DOHH2 (cell line): Measurements from ENCODE around the gene LYPD1.

Experiments used
- H3F3A ChIP-seq: fragments of 200-600 bp; sonication (generic), shearing (Covaris generic); 2 replicates; pipeline ENCODE4 v1.6.0; 2016; ENCODE audit warnings: antibody characterized with exemption, mild to moderate bottlenecking; ENCODE audit not compliant: control insufficient read depth, insufficient read depth
- H3K27ac ChIP-seq: fragments of 200-600 bp; sonication (generic); 2 replicates; pipeline ENCODE4 v1.5.1; 2014; ENCODE audit warnings: low read depth, mild to moderate bottlenecking, low read length, moderate library complexity
- H3K27me3 ChIP-seq: fragments of 200-600 bp; sonication (generic); 2 replicates; pipeline ENCODE4 v1.6.1; 2014; ENCODE audit warnings: mild to moderate bottlenecking, low read length, mixed read lengths; ENCODE audit not compliant: control insufficient read depth
- H3K36me3 ChIP-seq: fragments of 200-600 bp; sonication (generic); 2 replicates; pipeline ENCODE4 v1.6.1; 2014; ENCODE audit warnings: mild to moderate bottlenecking, low read length, moderate library complexity, mixed read lengths; ENCODE audit not compliant: control insufficient read depth
- H3K4me1 ChIP-seq: fragments of 200-600 bp; sonication (generic); 2 replicates; pipeline ENCODE4 v1.6.1; 2014; ENCODE audit warnings: mild to moderate bottlenecking, low read length, mixed read lengths; ENCODE audit not compliant: control insufficient read depth
- H3K4me2 ChIP-seq: fragments of 200-600 bp; sonication (generic); 2 replicates; pipeline ENCODE4 v1.6.0; 2014; ENCODE audit warnings: mild to moderate bottlenecking, low read length, moderate library complexity
- H3K4me3 ChIP-seq: fragments of 200-600 bp; sonication (generic); 2 replicates; pipeline ENCODE4 v1.5.1; 2014; ENCODE audit warnings: mild to moderate bottlenecking, low read length, mixed read lengths
- H3K79me2 ChIP-seq: fragments of 200-600 bp; sonication (generic); 2 replicates; pipeline ENCODE4 v1.6.1; 2014; ENCODE audit warnings: mild to moderate bottlenecking, low read length, mixed read lengths; ENCODE audit not compliant: control insufficient read depth
- H3K9me2 ChIP-seq: fragments of 200-600 bp; sonication (generic); replicated peaks from 2 replicates; pipeline ENCODE4 v1.6.1; 2014; ENCODE audit warnings: mild to moderate bottlenecking, low read length, mixed read lengths; ENCODE audit not compliant: control insufficient read depth
- H3K9me3 ChIP-seq: fragments of 200-600 bp; sonication (generic); 2 replicates; pipeline ENCODE4 v1.6.1; 2014; ENCODE audit warnings: antibody characterized with exemption, low read length, mixed read lengths; ENCODE audit not compliant: control insufficient read depth, insufficient read depth
- H4K20me1 ChIP-seq: fragments of 200-600 bp; sonication (generic); 2 replicates; pipeline ENCODE4 v1.6.0; 2014; ENCODE audit warnings: low read depth, mild to moderate bottlenecking, antibody characterized with exemption, low read length, moderate library complexity; ENCODE audit not compliant: control insufficient read depth, insufficient read depth
- CTCF ChIP-seq: fragments of 200-600 bp; sonication (generic); IDR thresholded peaks from one replicate; pipeline ENCODE4 v1.5.1; 2014; ENCODE audit warnings: antibody characterized with exemption, mild to moderate bottlenecking, low read depth, low read length; ENCODE audit not compliant: poor library complexity, severe bottlenecking
- EZH2phosphoT487 ChIP-seq: fragments of 200-600 bp; sonication (generic); IDR thresholded peaks from 2 replicates; pipeline ENCODE4 v1.6.1; 2017; ENCODE audit warnings: borderline replicate concordance, mild to moderate bottlenecking, antibody characterized with exemption, low read length, moderate library complexity, mixed read lengths

Gene LYPD1

DNA sequence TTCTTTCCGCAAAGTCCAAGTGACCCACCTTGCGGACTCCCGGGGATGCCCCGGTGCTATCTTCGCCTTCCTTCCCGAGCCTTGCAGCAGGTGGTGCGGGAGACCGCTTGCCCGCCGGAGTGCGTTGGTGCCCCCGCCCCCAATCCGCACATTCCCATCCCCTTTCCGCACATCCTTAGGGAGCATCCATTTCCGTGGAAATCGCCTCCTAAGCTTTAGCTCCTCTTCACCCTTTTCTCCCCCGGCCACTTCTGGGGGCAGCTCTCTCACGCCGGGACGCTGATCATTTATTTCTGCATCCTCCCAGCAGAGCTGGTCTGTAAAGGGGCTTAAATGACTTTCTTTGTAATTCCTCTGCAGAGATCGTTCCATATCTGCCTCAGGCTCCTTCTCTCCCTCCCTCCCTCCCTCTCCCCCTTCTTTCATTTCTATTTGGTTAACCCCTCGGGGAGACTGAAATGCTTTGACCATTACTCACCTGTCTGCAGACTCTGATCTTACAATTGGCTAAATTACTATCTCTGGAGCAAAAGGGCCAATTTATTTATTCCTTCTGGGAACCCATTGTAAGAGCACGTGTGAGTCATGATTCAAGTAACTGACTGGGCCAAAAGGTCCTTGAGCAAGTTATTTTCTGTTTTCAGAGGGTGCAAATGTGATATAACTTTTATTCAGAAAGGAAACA is 1.3 kb upstream of the LYPD1 start:
- H3K27ac ChIP-seq = no peak overlapping the region
- no peaks in the 10 kb centered on the region for H3F3A ChIP-seq
- no peak for TF ChIP-seq EZH2phosphoT487
- TF ChIP-seq CTCF = no peak
- H3K27me3 ChIP-seq = no peaks in the 10 kb centered on the region
- peaks cover 5% of the 10 kb centered on the region; the same call in 1 of the 2 replicates for H3K9me3 ChIP-seq
- no peak overlapping the region for H3K4me2 ChIP-seq
- H3K4me3 ChIP-seq = no peak overlapping the region
- H4K20me1 ChIP-seq = no peaks in the 10 kb centered on the region
- H3K4me1 ChIP-seq = no peaks in the 10 kb centered on the region
- no peaks in the 10 kb centered on the region for H3K9me2 ChIP-seq
- H3K36me3 ChIP-seq = no peaks in the 10 kb centered on the region
- no peaks in the 10 kb centered on the region for H3K79me2 ChIP-seq

- H3K4me3 ChIP-seq = no peak overlapping the region
- H3K4me1 ChIP-seq = no peaks in the 10 kb centered on the region
- TF ChIP-seq EZH2phosphoT487 = no peak
- TF ChIP-seq CTCF = no peak
- H4K20me1 ChIP-seq = no peaks in the 10 kb centered on the region
- H3K79me2 ChIP-seq = no peaks in the 10 kb centered on the region
- H3K27me3 ChIP-seq = no peaks in the 10 kb centered on the region
- no peak overlapping the region for H3K4me2 ChIP-seq
- H3F3A ChIP-seq = no peaks in the 10 kb centered on the region
- H3K9me3 ChIP-seq = peaks cover 5% of the 10 kb centered on the region; the same call in 1 of the 2 replicates
- H3K36me3 ChIP-seq = no peaks in the 10 kb centered on the region
- H3K9me2 ChIP-seq = no peaks in the 10 kb centered on the region
- no peak overlapping the region for H3K27ac ChIP-seq
Observed at GRCh38 chr2:132670496-132671150, 618 bp upstream of the LYPD1 start.

- no peaks in the 10 kb centered on the region for H4K20me1 ChIP-seq
- no peaks in the 10 kb centered on the region for H3K36me3 ChIP-seq
- no peaks in the 10 kb centered on the region for H3F3A ChIP-seq
- H3K9me2 ChIP-seq = no peaks in the 10 kb centered on the region
- no peak overlapping the region for H3K4me3 ChIP-seq
- H3K4me2 ChIP-seq = no peak overlapping the region
- H3K9me3 ChIP-seq = peaks cover 5% of the 10 kb centered on the region; the same call in 1 of the 2 replicates
- no peaks in the 10 kb centered on the region for H3K79me2 ChIP-seq
- no peaks in the 10 kb centered on the region for H3K4me1 ChIP-seq
- no peaks in the 10 kb centered on the region for H3K27me3 ChIP-seq
- no peak overlapping the region for H3K27ac ChIP-seq
- no peak for TF ChIP-seq CTCF
- no peak for TF ChIP-seq EZH2phosphoT487
Observed at GRCh38 chr2:132668987-132669907, 758 bp downstream of the LYPD1 start.
